Sigmoid colon (tissue), 7 donors: ENCODE measurements around the gene BRINP3. TPM values are rescaled to one million over a fixed set of nuclear protein-coding genes. Genes with fewer than 3 reads are reported as not detected.

Source experiments
- DNase-seq: peaks from one replicate; pipeline ENCODE4 v3.0.0-alpha.2; 2019
- H3K27ac ChIP-seq, 4 donors: fragments of 200-600 bp; sonication (generic); one replicate each; pipeline ENCODE4 v1.5.1; 2016 to 2019; ENCODE audit warnings: mild to moderate bottlenecking in 1 of 4
- H3K27me3 ChIP-seq, 3 donors: fragments of 200-600 bp; sonication (generic); one replicate each; pipeline ENCODE4 v1.5.1; 2019; ENCODE audit warnings: mild to moderate bottlenecking in 1 of 3
- H3K36me3 ChIP-seq, 4 donors: fragments of 200-600 bp; sonication (generic); one replicate each; pipeline ENCODE4 v1.5.1; 2016 to 2019
- H3K4me1 ChIP-seq, 4 donors: fragments of 200-600 bp; sonication (generic); one replicate each; pipeline ENCODE4 v1.5.1; 2017 to 2019
- H3K4me3 ChIP-seq, 4 donors: fragments of 200-600 bp; sonication (generic); one replicate each; pipeline ENCODE4 v1.5.1; 2017 to 2019; ENCODE audit warnings: mild to moderate bottlenecking in 2 of 4, moderate library complexity in 1 of 4
- H3K9me3 ChIP-seq, 4 donors: fragments of 200-600 bp in 3 of 4; sonication (generic) in 3 of 4; one replicate each; pipeline versions ENCODE4 v1.5.1 to v1.6.1; 2013 to 2019
- CTCF ChIP-seq, 4 experiments: fragments of 450-650 bp in 3 of 4; fragments of 200-600 bp in 1 of 4; IDR thresholded peaks; one replicate each; pipeline ENCODE4 v1.5.1; 2016 to 2019; ENCODE audit warnings: antibody characterized with exemption in 4 of 4, mild to moderate bottlenecking in 3 of 4, moderate library complexity in 2 of 4
- EP300 ChIP-seq, 4 donors: sonication (generic); formaldehyde crosslinking; IDR thresholded peaks; one replicate each; pipeline ENCODE4 v1.6.1; 2017; ENCODE audit warnings: antibody characterized with exemption in 4 of 4
- POLR2A ChIP-seq, 2 donors: fragments of 450-650 bp; IDR thresholded peaks; one replicate each; pipeline ENCODE4 v1.6.1; 2016; ENCODE audit warnings: antibody characterized with exemption in 2 of 2, mild to moderate bottlenecking in 2 of 2, moderate library complexity in 2 of 2
- POLR2AphosphoS5 ChIP-seq, 4 donors: sonication (generic); formaldehyde crosslinking; IDR thresholded peaks; one replicate each; pipeline ENCODE4 v1.6.1; 2017; ENCODE audit warnings: antibody characterized with exemption in 4 of 4
- WGBS, 2 donors: extraction: QIAGEN DNeasy Blood & Tissue Kit; methylation state at CpG; one replicate each; pipeline ENCODE4 v1.1.7; 2013; 5-methylcytosine and 5-hydroxymethylcytosine counted together
- intact Hi-C: fragments of 100-400 bp; cut with DNase I; formaldehyde crosslinking; loops from one replicate; pipeline ENCODE4 v1.15.1; 2023
- polyA plus RNA-seq, 3 donors: library from polyadenylated mRNA; stranded (reverse); fragments of 200-250 nt; gene quantifications; one replicate each; pipeline ENCODE4 v1.2.3, GENCODE V29; 2013
- total RNA-seq, 4 donors: library from RNA; depleted of rRNA; stranded (reverse); fragments of >200 nt; gene quantifications; one replicate each; pipeline ENCODE4 v1.1.0, GENCODE V29; 2016
- donor health status: healthy with polysubstance abuse.
- donor health status: Bipolar disorder and iron deficiency.
- donor health status: healthy.

BRINP3 gene
- total and polyA plus RNA-seq, 7 donors, result 0.16 to 3.7 (median 2.3) TPM; not detected in 1

GRCh38 chr1:190439447-190439846, 38.2 kb downstream of the BRINP3 start:
- intact Hi-C loops, result no loop called here
- H3K9me3 ChIP-seq, result no peaks in the 10 kb centered on the region
- no peaks in the 10 kb centered on the region for H3K36me3 ChIP-seq
- H3K27ac ChIP-seq, result no peak overlapping the region
- TF ChIP-seq EP300 (IDR thresholded peaks at IDR 0.05), result no peak
- no peak for TF ChIP-seq CTCF (IDR thresholded peaks at IDR 0.05)
- TF ChIP-seq POLR2AphosphoS5 (IDR thresholded peaks at IDR 0.05), result no peak
- no peak for TF ChIP-seq POLR2A (IDR thresholded peaks at IDR 0.05)
- no peaks in the 10 kb centered on the region for H3K27me3 ChIP-seq
- WGBS, 2 donors, result 80 to 81% methylated on average over 2 of the region's 2 CpGs
- H3K4me3 ChIP-seq, result no peak overlapping the region
- no peaks in the 10 kb centered on the region for H3K4me1 ChIP-seq
- no peak for DNase-seq

- no peaks in the 10 kb centered on the region for H3K9me3 ChIP-seq
- no peaks in the 10 kb centered on the region for H3K4me1 ChIP-seq
- WGBS, 2 donors, result 71 to 90% methylated on average over 1 of the region's 1 CpG
- intact Hi-C loops, result no loop called here
- no peaks in the 10 kb centered on the region for H3K36me3 ChIP-seq
- no peak overlapping the region for H3K27ac ChIP-seq
- H3K4me3 ChIP-seq, result no peak overlapping the region
- TF ChIP-seq EP300 (IDR thresholded peaks at IDR 0.05) (no peak), POLR2AphosphoS5 (IDR thresholded peaks at IDR 0.05) (no peak), CTCF (IDR thresholded peaks at IDR 0.05) (no peak), POLR2A (IDR thresholded peaks at IDR 0.05) (no peak)
- H3K27me3 ChIP-seq, result no peaks in the 10 kb centered on the region
- no peak for DNase-seq
These were observed 41.0 kb downstream of the BRINP3 start for GRCh38 chr1:190436615-190437014.

- intact Hi-C loops, result no loop called here
- WGBS, 2 donors, result 83 to 92% methylated on average over 2 of the region's 2 CpGs
- DNase-seq, result no peak
- Histone ChIP-seq H3K36me3 (no peaks in the 10 kb centered on the region), H3K9me3 (no peaks in the 10 kb centered on the region), H3K4me3 (no peak overlapping the region), H3K27me3 (no peaks in the 10 kb centered on the region), H3K4me1 (no peaks in the 10 kb centered on the region), H3K27ac (no peak overlapping the region)
- TF ChIP-seq POLR2A (IDR thresholded peaks at IDR 0.05), result no peak
These were observed 47.7 kb downstream of the BRINP3 start for GRCh38 chr1:190429932-190430331.

- no peaks in the 10 kb centered on the region for H3K36me3 ChIP-seq
- DNase-seq, result no peak
- H3K27ac ChIP-seq, result no peak overlapping the region
- H3K4me1 ChIP-seq, result no peaks in the 10 kb centered on the region
- intact Hi-C loops, result no loop called here
- no peaks in the 10 kb centered on the region for H3K27me3 ChIP-seq
- H3K9me3 ChIP-seq, result no peaks in the 10 kb centered on the region
- H3K4me3 ChIP-seq, result no peak overlapping the region
- no peak for TF ChIP-seq POLR2AphosphoS5 (IDR thresholded peaks at IDR 0.05)
- TF ChIP-seq CTCF (IDR thresholded peaks at IDR 0.05), result no peak
- TF ChIP-seq POLR2A (IDR thresholded peaks at IDR 0.05), result no peak
- TF ChIP-seq EP300 (IDR thresholded peaks at IDR 0.05), result no peak
These were observed 48.5 kb downstream of the BRINP3 start for GRCh38 chr1:190429141-190429540.

GRCh38 chr1:190416239-190416638, 61.4 kb downstream of the BRINP3 start:
- H3K36me3 ChIP-seq, result no peaks in the 10 kb centered on the region
- no peaks in the 10 kb centered on the region for H3K9me3 ChIP-seq
- H3K27me3 ChIP-seq, result no peaks in the 10 kb centered on the region
- intact Hi-C loops, result no loop called here
- WGBS, 2 donors, result 86 to 90% methylated on average over 1 of the region's 1 CpG
- no peak overlapping the region for H3K4me3 ChIP-seq
- H3K27ac ChIP-seq, result no peak overlapping the region
- TF ChIP-seq POLR2AphosphoS5 (IDR thresholded peaks at IDR 0.05) (no peak), EP300 (IDR thresholded peaks at IDR 0.05) (no peak), CTCF (IDR thresholded peaks at IDR 0.05) (no peak), POLR2A (IDR thresholded peaks at IDR 0.05) (no peak)
- no peak for DNase-seq
- no peaks in the 10 kb centered on the region for H3K4me1 ChIP-seq
